A549 (cell line): ENCODE data around the gene LTBP4. TPM values are rescaled to one million over a fixed set of nuclear protein-coding genes. Genes with fewer than 3 reads are reported as not detected.

Experiments
- ATAC-seq, 2 experiments: fragments of 200-7000 bp in 1 of 2; fragments of >200 bp in 1 of 2; cut with Nextera tagmentation in 1 of 2; cut with Tn5 transposase in 1 of 2; 3 replicates each; pipeline versions ENCODE4 v1.8.0 to v1.9.1; 2018 to 2020; ENCODE audit warnings: mild to moderate bottlenecking in 1 of 2, moderate library complexity in 1 of 2
- CTCF ChIA-PET: fragments of 300-600 bp; sonication (Branson Sonifier 250); formaldehyde crosslinking; extraction: SDS; loops from one replicate; lab custom pipeline; 2021; ENCODE audit warnings: antibody characterized with exemption, inconsistent platforms; lab: Yijun Ruan, JAX
- POLR2A ChIA-PET: fragments of 350-600 bp; formaldehyde crosslinking; extraction: SDS; loops from one replicate; lab custom pipeline; 2021; ENCODE audit warnings: antibody characterized with exemption, inconsistent platforms; lab: Yijun Ruan, JAX
- DNase-seq, 2 experiments: peaks; one replicate each; pipeline versions ENCODE4 v3.0.0 to v3.0.0-alpha.2; 2011 to 2016; ENCODE audit warnings: low read depth in 1 of 2, low spot score in 1 of 2
- FAIRE-seq: peaks from 2 replicates; lab custom pipeline; 2011; peaks lifted over from hg19 to GRCh38; lab: Jason Lieb, UNC
- H3K27ac ChIP-seq, 2 experiments: fragments of >200 bp; sonication (Bioruptor Twin); formaldehyde crosslinking; 3 replicates each; pipeline ENCODE4 v1.5.1; 2016 to 2017
- H3K4me1 ChIP-seq: fragments of >200 bp; sonication (Bioruptor Twin); formaldehyde crosslinking; 3 replicates; pipeline ENCODE4 v1.6.1; 2016
- H3K4me2 ChIP-seq: fragments of >200 bp; sonication (Bioruptor Twin); formaldehyde crosslinking; 3 replicates; pipeline ENCODE4 v1.6.1; 2016
- H3K4me3 ChIP-seq: fragments of >200 bp; sonication (Bioruptor Twin); formaldehyde crosslinking; 3 replicates; pipeline ENCODE4 v1.5.1; 2016
- H3K9me3 ChIP-seq: fragments of >200 bp; sonication (Bioruptor Twin); formaldehyde crosslinking; 3 replicates; pipeline ENCODE4 v1.6.1; 2016
- CBX8 ChIP-seq: fragments of 200-600 bp; sonication (generic); IDR thresholded peaks from 2 replicates; pipeline ENCODE4 v1.6.1; 2016
- CHD2 ChIP-seq: fragments of 150-350 bp; IDR thresholded peaks from 2 replicates; pipeline ENCODE4 v1.6.1; 2014; ENCODE audit warnings: low read length; ENCODE audit not compliant: partially characterized antibody
- CHD4 ChIP-seq: fragments of 200-600 bp; sonication (generic); IDR thresholded peaks from 2 replicates; pipeline ENCODE4 v1.6.1; 2016; ENCODE audit warnings: antibody characterized with exemption, mild to moderate bottlenecking, borderline replicate concordance
- CTCF ChIP-seq: fragments of >200 bp; sonication (Bioruptor Twin); formaldehyde crosslinking; IDR thresholded peaks from 3 replicates; pipeline ENCODE4 v1.5.1; 2016
- E2F6 ChIP-seq: IDR thresholded peaks from 2 replicates; pipeline ENCODE4 v1.6.1; 2012; ENCODE audit warnings: low read depth, borderline replicate concordance
- ELK1 ChIP-seq: fragments of 150-350 bp; IDR thresholded peaks from 2 replicates; pipeline ENCODE4 v1.6.1; 2014; ENCODE audit warnings: low read depth, mild to moderate bottlenecking, low read length
- FOSB ChIP-seq: fragments of 250-450 bp; sonication (Bioruptor Pico); IDR thresholded peaks from 2 replicates; pipeline ENCODE4 v1.5.0; 2020; ENCODE audit warnings: mild to moderate bottlenecking, moderate library complexity
- FOSL2 ChIP-seq, 2 experiments: fragments of 450-650 bp in 1 of 2; fragments of >200 bp in 1 of 2; sonication (Bioruptor Twin) in 1 of 2; formaldehyde crosslinking; IDR thresholded peaks; 2 replicates each; pipeline versions ENCODE4 v1.5.0 to v1.6.1; 2016 to 2020; ENCODE audit warnings: mild to moderate bottlenecking in 1 of 2, moderate library complexity in 1 of 2
- HES2 ChIP-seq: fragments of >200 bp; sonication (Bioruptor Twin); formaldehyde crosslinking; IDR thresholded peaks from 2 replicates; pipeline ENCODE4 v1.6.1; 2016
- HOXA7 ChIP-seq: fragments of 250-450 bp; sonication (Bioruptor Pico); IDR thresholded peaks from 2 replicates; pipeline ENCODE4 v1.5.0; 2020; ENCODE audit warnings: mild to moderate bottlenecking, moderate library complexity
- JUNB ChIP-seq: fragments of >200 bp; sonication (Bioruptor Twin); formaldehyde crosslinking; IDR thresholded peaks from 2 replicates; pipeline ENCODE4 v1.6.1; 2016
- NPAS2 ChIP-seq: fragments of 250-450 bp; sonication (Bioruptor Pico); IDR thresholded peaks from 2 replicates; pipeline ENCODE4 v1.8.0; 2022; ENCODE audit warnings: mild to moderate bottlenecking, moderate library complexity, borderline replicate concordance
- PBX3 ChIP-seq: IDR thresholded peaks from 2 replicates; pipeline ENCODE4 v1.6.1; 2012
- PHF8 ChIP-seq: fragments of 200-600 bp; sonication (generic); IDR thresholded peaks from 2 replicates; pipeline ENCODE4 v1.6.1; 2016; ENCODE audit warnings: low read depth, mild to moderate bottlenecking, antibody characterized with exemption, moderate library complexity, borderline replicate concordance
- POLR2AphosphoS2 ChIP-seq: conservative IDR thresholded peaks from 2 replicates; pipeline ENCODE4 v1.6.1; 2012; ENCODE audit warnings: low read length, improper control_type of control experiment, inconsistent platforms
- RARB ChIP-seq: fragments of 250-450 bp; sonication (Bioruptor Pico); IDR thresholded peaks from 2 replicates; pipeline ENCODE4 v1.8.0; 2021; ENCODE audit warnings: mild to moderate bottlenecking, moderate library complexity
- REST ChIP-seq: fragments of 200-600 bp; sonication (generic); IDR thresholded peaks from 2 replicates; pipeline ENCODE4 v1.6.1; 2016; ENCODE audit warnings: antibody characterized with exemption, mild to moderate bottlenecking, moderate library complexity
- SREBF2 ChIP-seq: fragments of 450-650 bp; IDR thresholded peaks from 2 replicates; pipeline ENCODE4 v1.6.1; 2014; ENCODE audit warnings: mild to moderate bottlenecking, moderate library complexity
- WGBS: methylation state at CpG from one replicate; pipeline ENCODE4 v1.1.6; 2017; ENCODE audit errors: missing lambda C conversion rate; 5-methylcytosine and 5-hydroxymethylcytosine counted together
- polyA plus RNA-seq, 4 experiments: library from polyadenylated mRNA; depleted of rRNA in 3 of 4; stranded (reverse); fragments of >200 nt; fragmentation: RNase III in 1 of 4; extraction: RNeasy Plus Mini Kit Qiagen cat#74134 plus additional on column Dnase treatment in 1 of 4; gene quantifications; 2 replicates in 3 of 4; 3 replicates in 1 of 4; pipeline ENCODE4 v1.2.3, GENCODE V29; 2011 to 2017

LTBP4 gene
- polyA plus RNA-seq, 2 of the 4 experiments (the other 2 are of a cell fraction) = 23.1 to 43.2 TPM

- TF ChIP-seq REST = no peak
Observed at GRCh38 chr19:40598918-40599307, 2.3 kb upstream of the LTBP4 start (continued).

- H3K9me3 ChIP-seq = no peaks in the 10 kb centered on the region
- no peak for FAIRE-seq
- no peak overlapping the region; the same call in 2 of the 3 replicates for H3K4me2 ChIP-seq
- no peak for DNase-seq
- no peak for ATAC-seq
- CTCF ChIA-PET = interaction anchor here (0.7 to 35.2 kb wide), 27 partner anchors 9 to 757 kb away, joined by 3 to 2247 read pairs (median 5); partner anchors contain the start of genes BLVRB, SERTAD3 and SPTBN4
- POLR2A ChIA-PET = interaction anchor here (1.5 to 2.3 kb wide), 2 partner anchors 29 to 134 kb away, joined by 4 to 9 read pairs; partner anchors contain the start of gene BLVRB
- no peak overlapping the region for H3K4me3 ChIP-seq
- TF ChIP-seq CTCF = no peak
- no peak for TF ChIP-seq RARB (CRISPR knock-in tag)
- TF ChIP-seq E2F6 = no peak
- no peak for TF ChIP-seq PBX3
- no peak for TF ChIP-seq NPAS2 (CRISPR knock-in tag)
- TF ChIP-seq POLR2AphosphoS2 = no peak
- TF ChIP-seq CHD2 = no peak
- no peak for TF ChIP-seq PHF8
- no peak for TF ChIP-seq HES2
- no peak for TF ChIP-seq CBX8
- no peak for TF ChIP-seq ELK1
- 74% methylated on average over 9 of the region's 9 CpGs for WGBS
- H3K27ac ChIP-seq = no peak overlapping the region
- peaks cover 54% of the 10 kb centered on the region for H3K4me1 ChIP-seq
Observed at GRCh38 chr19:40599331-40599901, 1.8 kb upstream of the LTBP4 start.

- ChIA-PET POLR2A (interaction anchor here (2.3 kb wide), 1 partner anchor 29 kb away, joined by 9 read pairs; no protein-coding TSS in a partner anchor), CTCF (interaction anchor here (0.7 to 35.2 kb wide), 24 partner anchors 8 to 756 kb away, joined by 3 to 2247 read pairs (median 6); partner anchors contain the start of genes BLVRB, SERTAD3 and SPTBN4)
- DNase-seq (no peak), FAIRE-seq (no peak), ATAC-seq (no peak)
- TF ChIP-seq HOXA7 (no peak), JUNB (no peak), FOSB (CRISPR knock-in tag) (no peak), CHD4 (no peak), SREBF2 (no peak), FOSL2 (IDR thresholded peaks at IDR 0.05) (no peak), FOSL2 (CRISPR knock-in tag; IDR thresholded peaks at IDR 0.05) (no peak), E2F6 (no peak)
- Histone ChIP-seq H3K9me3 (no peaks in the 10 kb centered on the region), H3K4me1 (peaks cover 54% of the 10 kb centered on the region), H3K4me2 (no peak overlapping the region), H3K4me3 (no peak overlapping the region), H3K27ac (no peak overlapping the region)
- WGBS = 90% methylated on average over 41 of the region's 43 CpGs
Observed at GRCh38 chr19:40599902-40600569, 1.1 kb upstream of the LTBP4 start.
